HEK293 (cell line): ENCODE results near the gene PITPNC1.

Experiments used
- KLF7 ChIP-seq: fragments of 450-650 bp; formaldehyde crosslinking; IDR thresholded peaks from 2 replicates; pipeline ENCODE4 v1.5.1; 2016; ENCODE audit warnings: missing biosample characterization, missing genetic modification characterization, borderline replicate concordance
- RBAK ChIP-seq: fragments of 450-650 bp; formaldehyde crosslinking; IDR thresholded peaks from 2 replicates; pipeline ENCODE4 v1.5.1; 2016; ENCODE audit warnings: missing biosample characterization, missing genetic modification characterization
- SETDB1 ChIP-seq: IDR thresholded peaks from one replicate; pipeline ENCODE4 v1.6.1; 2017; ENCODE audit warnings: mild to moderate bottlenecking, low read length, moderate library complexity, mixed read lengths; ENCODE audit not compliant: insufficient read length
- WT1 ChIP-seq: fragments of 450-650 bp; formaldehyde crosslinking; IDR thresholded peaks from 2 replicates; pipeline ENCODE4 v1.5.1; 2016; ENCODE audit warnings: missing biosample characterization, missing genetic modification characterization
- ZNF266 ChIP-seq: fragments of 450-650 bp; formaldehyde crosslinking; IDR thresholded peaks from 2 replicates; pipeline ENCODE4 v1.5.1; 2016; ENCODE audit warnings: missing biosample characterization, missing genetic modification characterization, low read depth
- ZNF274 ChIP-seq, 2 experiments: fragments of 200-500 bp in 1 of 2; fragments of 450-650 bp in 1 of 2; sonication (Bioruptor generic) in 1 of 2; formaldehyde crosslinking in 1 of 2; IDR thresholded peaks; 2 replicates each; pipeline versions ENCODE4 v1.5.1 to v1.6.1; 2014 to 2016; ENCODE audit warnings: borderline replicate concordance in 1 of 2, inconsistent platforms in 1 of 2, low read length in 1 of 2, missing biosample characterization in 1 of 2, missing genetic modification characterization in 1 of 2
- ZNF354C ChIP-seq: fragments of 450-650 bp; formaldehyde crosslinking; IDR thresholded peaks from 2 replicates; pipeline ENCODE4 v1.5.1; 2016; ENCODE audit warnings: missing biosample characterization, missing genetic modification characterization, low read depth, borderline replicate concordance
- ZNF433 ChIP-seq: fragments of 450-650 bp; formaldehyde crosslinking; IDR thresholded peaks from 2 replicates; pipeline ENCODE4 v1.5.1; 2016; ENCODE audit warnings: missing biosample characterization, missing genetic modification characterization, low read depth
- ZNF621 ChIP-seq: fragments of 450-650 bp; formaldehyde crosslinking; IDR thresholded peaks from 2 replicates; pipeline ENCODE4 v1.5.1; 2017; ENCODE audit warnings: missing biosample characterization, missing genetic modification characterization
- ZNF670 ChIP-seq: fragments of 450-650 bp; formaldehyde crosslinking; IDR thresholded peaks from 2 replicates; pipeline ENCODE4 v1.5.1; 2016; ENCODE audit warnings: missing biosample characterization, missing genetic modification characterization, low read depth
- ZNF76 ChIP-seq: fragments of 450-650 bp; formaldehyde crosslinking; IDR thresholded peaks from 2 replicates; pipeline ENCODE4; 2016; ENCODE audit warnings: low read depth, missing biosample characterization, missing genetic modification characterization, borderline replicate concordance
- ZXDB ChIP-seq: fragments of 450-650 bp; formaldehyde crosslinking; IDR thresholded peaks from 2 replicates; pipeline ENCODE4 v1.5.1; 2016; ENCODE audit warnings: missing biosample characterization, missing genetic modification characterization
- TF ChIP-seq, protein P1 (sequence below): fragments of 450-650 bp; formaldehyde crosslinking; IDR thresholded peaks from 2 replicates; pipeline ENCODE4 v1.5.1; 2016; ENCODE audit warnings: missing biosample characterization, missing genetic modification characterization
- TF ChIP-seq, protein P2 (sequence below): fragments of 450-650 bp; formaldehyde crosslinking; IDR thresholded peaks from 2 replicates; pipeline ENCODE4 v1.5.1; 2017; ENCODE audit warnings: missing biosample characterization, mild to moderate bottlenecking, missing genetic modification characterization, moderate library complexity
- TF ChIP-seq, protein P3 (sequence below): fragments of 450-650 bp; formaldehyde crosslinking; conservative IDR thresholded peaks from 2 replicates; pipeline ENCODE4 v1.5.1; 2016; ENCODE audit warnings: low read depth, missing biosample characterization, missing genetic modification characterization
- TF ChIP-seq, protein P4 (sequence below): fragments of 450-650 bp; formaldehyde crosslinking; IDR thresholded peaks from 2 replicates; pipeline ENCODE4 v1.5.1; 2016; ENCODE audit warnings: missing biosample characterization, missing genetic modification characterization
- TF ChIP-seq, protein P5 (sequence below): fragments of 450-650 bp; formaldehyde crosslinking; IDR thresholded peaks from 2 replicates; pipeline ENCODE4 v1.5.1; 2016; ENCODE audit warnings: missing biosample characterization, missing genetic modification characterization
- TF ChIP-seq, protein P6 (sequence below): fragments of 450-650 bp; formaldehyde crosslinking; IDR thresholded peaks from 2 replicates; pipeline ENCODE4 v1.5.1; 2016; ENCODE audit warnings: missing biosample characterization, missing genetic modification characterization

Gene PITPNC1

DNA sequence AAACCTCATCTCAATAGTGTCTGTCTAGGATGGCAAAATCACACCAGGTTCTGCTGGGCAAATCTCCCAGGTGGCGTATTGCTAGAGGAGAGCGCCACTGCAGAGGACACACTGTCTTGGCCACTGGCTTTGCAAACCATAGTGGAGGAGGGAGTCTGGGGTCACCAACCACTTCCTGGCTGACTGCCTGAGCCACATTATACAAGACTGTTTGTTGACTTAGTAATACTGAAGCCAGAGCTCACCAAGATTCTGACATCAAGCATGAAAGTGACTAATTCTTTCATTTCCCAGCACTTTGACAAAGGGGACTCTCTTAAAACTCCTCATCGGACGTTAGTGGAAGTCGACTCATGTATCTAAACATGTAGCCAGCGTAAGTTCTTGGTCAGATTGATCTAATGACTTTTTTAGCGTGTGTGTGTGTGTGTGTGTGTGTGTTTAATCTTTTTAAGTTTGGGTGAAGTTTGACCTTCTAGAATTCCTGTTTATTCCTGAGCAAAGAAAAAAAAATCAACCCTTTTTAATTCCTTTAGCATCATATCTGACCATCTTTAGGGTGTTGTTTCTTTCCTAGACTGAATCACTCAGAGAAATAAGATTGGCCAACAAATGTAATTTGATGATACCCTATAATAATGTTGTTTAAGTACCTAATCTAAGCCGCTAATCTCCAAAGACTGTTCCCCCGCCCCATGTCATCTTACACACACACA is 13.7 kb downstream of the PITPNC1 start (continued):
- TF ChIP-seq, protein P1, sequence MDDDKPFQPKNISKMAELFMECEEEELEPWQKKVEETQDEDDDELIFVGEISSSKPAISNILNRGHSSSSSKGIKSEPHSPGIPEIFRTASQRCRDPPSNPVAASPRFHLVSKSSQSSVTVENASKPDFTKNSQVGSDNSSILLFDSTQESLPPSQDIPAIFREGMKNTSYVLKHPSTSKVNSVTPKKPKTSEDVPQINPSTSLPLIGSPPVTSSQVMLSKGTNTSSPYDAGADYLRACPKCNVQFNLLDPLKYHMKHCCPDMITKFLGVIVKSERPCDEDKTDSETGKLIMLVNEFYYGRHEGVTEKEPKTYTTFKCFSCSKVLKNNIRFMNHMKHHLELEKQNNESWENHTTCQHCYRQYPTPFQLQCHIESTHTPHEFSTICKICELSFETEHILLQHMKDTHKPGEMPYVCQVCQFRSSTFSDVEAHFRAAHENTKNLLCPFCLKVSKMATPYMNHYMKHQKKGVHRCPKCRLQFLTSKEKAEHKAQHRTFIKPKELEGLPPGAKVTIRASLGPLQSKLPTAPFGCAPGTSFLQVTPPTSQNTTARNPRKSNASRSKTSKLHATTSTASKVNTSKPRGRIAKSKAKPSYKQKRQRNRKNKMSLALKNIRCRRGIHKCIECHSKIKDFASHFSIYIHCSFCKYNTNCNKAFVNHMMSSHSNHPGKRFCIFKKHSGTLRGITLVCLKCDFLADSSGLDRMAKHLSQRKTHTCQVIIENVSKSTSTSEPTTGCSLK (tag by site-specific recombination) = no peak
- TF ChIP-seq, protein P2, sequence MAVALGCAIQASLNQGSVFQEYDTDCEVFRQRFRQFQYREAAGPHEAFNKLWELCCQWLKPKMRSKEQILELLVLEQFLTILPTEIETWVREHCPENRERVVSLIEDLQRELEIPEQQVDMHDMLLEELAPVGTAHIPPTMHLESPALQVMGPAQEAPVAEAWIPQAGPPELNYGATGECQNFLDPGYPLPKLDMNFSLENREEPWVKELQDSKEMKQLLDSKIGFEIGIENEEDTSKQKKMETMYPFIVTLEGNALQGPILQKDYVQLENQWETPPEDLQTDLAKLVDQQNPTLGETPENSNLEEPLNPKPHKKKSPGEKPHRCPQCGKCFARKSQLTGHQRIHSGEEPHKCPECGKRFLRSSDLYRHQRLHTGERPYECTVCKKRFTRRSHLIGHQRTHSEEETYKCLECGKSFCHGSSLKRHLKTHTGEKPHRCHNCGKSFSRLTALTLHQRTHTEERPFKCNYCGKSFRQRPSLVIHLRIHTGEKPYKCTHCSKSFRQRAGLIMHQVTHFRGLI (tag by site-specific recombination) = no peak
- TF ChIP-seq RBAK (tag by site-specific recombination) (no peak), ZNF274 (IDR thresholded peaks at IDR 0.05; ENCODE audit: low read length) (no peak), ZNF274 (tag by site-specific recombination; IDR thresholded peaks at IDR 0.05; ENCODE audit: borderline replicate concordance) (no peak), ZNF354C (tag by site-specific recombination) (no peak), SETDB1 (no peak), ZNF670 (no peak), KLF7 (tag by site-specific recombination) (no peak), ZNF433 (no peak), ZNF266 (tag by site-specific recombination) (no peak), ZNF621 (no peak), ZNF76 (tag by site-specific recombination) (no peak), WT1 (no peak), ZXDB (tag by site-specific recombination) (0 out of 2 replicates have a peak, but pooled peaks have one; percentile 7)
- TF ChIP-seq, protein P3, sequence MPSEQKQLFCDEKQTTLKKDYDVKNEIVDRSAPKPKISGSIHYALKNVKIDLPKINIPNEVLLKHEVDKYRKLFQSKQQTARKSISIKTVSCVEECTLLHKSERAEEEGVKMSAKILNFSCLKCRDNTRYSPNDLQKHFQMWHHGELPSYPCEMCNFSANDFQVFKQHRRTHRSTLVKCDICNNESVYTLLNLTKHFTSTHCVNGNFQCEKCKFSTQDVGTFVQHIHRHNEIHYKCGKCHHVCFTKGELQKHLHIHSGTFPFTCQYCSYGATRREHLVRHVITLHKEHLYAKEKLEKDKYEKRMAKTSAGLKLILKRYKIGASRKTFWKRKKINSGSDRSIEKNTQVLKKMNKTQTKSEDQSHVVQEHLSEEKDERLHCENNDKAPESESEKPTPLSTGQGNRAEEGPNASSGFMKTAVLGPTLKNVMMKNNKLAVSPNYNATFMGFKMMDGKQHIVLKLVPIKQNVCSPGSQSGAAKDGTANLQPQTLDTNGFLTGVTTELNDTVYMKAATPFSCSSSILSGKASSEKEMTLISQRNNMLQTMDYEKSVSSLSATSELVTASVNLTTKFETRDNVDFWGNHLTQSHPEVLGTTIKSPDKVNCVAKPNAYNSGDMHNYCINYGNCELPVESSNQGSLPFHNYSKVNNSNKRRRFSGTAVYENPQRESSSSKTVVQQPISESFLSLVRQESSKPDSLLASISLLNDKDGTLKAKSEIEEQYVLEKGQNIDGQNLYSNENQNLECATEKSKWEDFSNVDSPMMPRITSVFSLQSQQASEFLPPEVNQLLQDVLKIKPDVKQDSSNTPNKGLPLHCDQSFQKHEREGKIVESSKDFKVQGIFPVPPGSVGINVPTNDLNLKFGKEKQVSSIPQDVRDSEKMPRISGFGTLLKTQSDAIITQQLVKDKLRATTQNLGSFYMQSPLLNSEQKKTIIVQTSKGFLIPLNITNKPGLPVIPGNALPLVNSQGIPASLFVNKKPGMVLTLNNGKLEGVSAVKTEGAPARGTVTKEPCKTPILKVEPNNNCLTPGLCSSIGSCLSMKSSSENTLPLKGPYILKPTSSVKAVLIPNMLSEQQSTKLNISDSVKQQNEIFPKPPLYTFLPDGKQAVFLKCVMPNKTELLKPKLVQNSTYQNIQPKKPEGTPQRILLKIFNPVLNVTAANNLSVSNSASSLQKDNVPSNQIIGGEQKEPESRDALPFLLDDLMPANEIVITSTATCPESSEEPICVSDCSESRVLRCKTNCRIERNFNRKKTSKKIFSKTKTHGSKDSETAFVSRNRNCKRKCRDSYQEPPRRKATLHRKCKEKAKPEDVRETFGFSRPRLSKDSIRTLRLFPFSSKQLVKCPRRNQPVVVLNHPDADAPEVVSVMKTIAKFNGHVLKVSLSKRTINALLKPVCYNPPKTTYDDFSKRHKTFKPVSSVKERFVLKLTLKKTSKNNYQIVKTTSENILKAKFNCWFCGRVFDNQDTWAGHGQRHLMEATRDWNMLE (tag by site-specific recombination) = no peak
- TF ChIP-seq, protein P4, sequence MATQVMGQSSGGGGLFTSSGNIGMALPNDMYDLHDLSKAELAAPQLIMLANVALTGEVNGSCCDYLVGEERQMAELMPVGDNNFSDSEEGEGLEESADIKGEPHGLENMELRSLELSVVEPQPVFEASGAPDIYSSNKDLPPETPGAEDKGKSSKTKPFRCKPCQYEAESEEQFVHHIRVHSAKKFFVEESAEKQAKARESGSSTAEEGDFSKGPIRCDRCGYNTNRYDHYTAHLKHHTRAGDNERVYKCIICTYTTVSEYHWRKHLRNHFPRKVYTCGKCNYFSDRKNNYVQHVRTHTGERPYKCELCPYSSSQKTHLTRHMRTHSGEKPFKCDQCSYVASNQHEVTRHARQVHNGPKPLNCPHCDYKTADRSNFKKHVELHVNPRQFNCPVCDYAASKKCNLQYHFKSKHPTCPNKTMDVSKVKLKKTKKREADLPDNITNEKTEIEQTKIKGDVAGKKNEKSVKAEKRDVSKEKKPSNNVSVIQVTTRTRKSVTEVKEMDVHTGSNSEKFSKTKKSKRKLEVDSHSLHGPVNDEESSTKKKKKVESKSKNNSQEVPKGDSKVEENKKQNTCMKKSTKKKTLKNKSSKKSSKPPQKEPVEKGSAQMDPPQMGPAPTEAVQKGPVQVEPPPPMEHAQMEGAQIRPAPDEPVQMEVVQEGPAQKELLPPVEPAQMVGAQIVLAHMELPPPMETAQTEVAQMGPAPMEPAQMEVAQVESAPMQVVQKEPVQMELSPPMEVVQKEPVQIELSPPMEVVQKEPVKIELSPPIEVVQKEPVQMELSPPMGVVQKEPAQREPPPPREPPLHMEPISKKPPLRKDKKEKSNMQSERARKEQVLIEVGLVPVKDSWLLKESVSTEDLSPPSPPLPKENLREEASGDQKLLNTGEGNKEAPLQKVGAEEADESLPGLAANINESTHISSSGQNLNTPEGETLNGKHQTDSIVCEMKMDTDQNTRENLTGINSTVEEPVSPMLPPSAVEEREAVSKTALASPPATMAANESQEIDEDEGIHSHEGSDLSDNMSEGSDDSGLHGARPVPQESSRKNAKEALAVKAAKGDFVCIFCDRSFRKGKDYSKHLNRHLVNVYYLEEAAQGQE = no peak
- TF ChIP-seq, protein P5, sequence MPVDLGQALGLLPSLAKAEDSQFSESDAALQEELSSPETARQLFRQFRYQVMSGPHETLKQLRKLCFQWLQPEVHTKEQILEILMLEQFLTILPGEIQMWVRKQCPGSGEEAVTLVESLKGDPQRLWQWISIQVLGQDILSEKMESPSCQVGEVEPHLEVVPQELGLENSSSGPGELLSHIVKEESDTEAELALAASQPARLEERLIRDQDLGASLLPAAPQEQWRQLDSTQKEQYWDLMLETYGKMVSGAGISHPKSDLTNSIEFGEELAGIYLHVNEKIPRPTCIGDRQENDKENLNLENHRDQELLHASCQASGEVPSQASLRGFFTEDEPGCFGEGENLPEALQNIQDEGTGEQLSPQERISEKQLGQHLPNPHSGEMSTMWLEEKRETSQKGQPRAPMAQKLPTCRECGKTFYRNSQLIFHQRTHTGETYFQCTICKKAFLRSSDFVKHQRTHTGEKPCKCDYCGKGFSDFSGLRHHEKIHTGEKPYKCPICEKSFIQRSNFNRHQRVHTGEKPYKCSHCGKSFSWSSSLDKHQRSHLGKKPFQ (tag by site-specific recombination) = no peak
- TF ChIP-seq, protein P6, sequence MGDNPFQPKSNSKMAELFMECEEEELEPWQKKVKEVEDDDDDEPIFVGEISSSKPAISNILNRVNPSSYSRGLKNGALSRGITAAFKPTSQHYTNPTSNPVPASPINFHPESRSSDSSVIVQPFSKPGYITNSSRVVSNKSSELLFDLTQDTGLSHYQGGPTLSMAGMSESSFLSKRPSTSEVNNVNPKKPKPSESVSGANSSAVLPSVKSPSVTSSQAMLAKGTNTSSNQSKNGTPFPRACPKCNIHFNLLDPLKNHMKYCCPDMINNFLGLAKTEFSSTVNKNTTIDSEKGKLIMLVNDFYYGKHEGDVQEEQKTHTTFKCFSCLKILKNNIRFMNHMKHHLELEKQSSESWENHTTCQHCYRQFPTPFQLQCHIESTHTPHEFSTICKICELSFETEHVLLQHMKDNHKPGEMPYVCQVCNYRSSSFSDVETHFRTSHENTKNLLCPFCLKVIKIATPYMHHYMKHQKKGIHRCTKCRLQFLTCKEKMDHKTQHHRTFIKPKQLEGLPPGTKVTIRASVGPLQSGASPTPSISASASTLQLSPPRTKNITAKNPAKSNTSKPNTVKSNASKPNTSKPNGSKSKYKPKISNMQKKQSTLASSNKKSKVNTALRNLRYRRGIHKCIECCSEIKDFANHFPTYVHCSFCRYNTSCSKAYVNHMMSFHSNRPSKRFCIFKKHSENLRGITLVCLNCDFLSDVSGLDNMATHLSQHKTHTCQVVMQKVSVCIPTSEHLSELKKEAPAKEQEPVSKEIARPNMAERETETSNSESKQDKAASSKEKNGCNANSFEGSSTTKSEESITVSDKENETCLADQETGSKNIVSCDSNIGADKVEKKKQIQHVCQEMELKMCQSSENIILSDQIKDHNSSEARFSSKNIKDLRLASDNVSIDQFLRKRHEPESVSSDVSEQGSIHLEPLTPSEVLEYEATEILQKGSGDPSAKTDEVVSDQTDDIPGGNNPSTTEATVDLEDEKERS (tag by site-specific recombination) = no peak
